Measurements from ENCODE around the gene YPEL5. TPM values are rescaled to one million over a fixed set of nuclear protein-coding genes. Genes with fewer than 3 reads are reported as not detected.
"Not testable (repeated sequence)": the region's sequence is repeated elsewhere in the genome, so short reads cannot be mapped to it uniquely, and the experiment has no call there.

Gene YPEL5
- polyA plus RNA-seq, 1 donor, result 75.3 TPM

GRCh38 chr2:30109856-30110255, 37.0 kb upstream of the YPEL5 start:
- WGBS (ENCODE audit: insufficient coverage, low lambda C conversion rate), result no CpG with 5 or more reads among the region's 6 CpGs

GRCh38 chr2:30110773-30111172, 36.0 kb upstream of the YPEL5 start:
- no peaks in the 10 kb centered on the region for H3K27me3 ChIP-seq (ENCODE audit: control insufficient read depth, insufficient read depth, low read length)
- no peaks in the 10 kb centered on the region for H3K4me1 ChIP-seq (ENCODE audit: control insufficient read depth, insufficient read depth, low read length)
- no peak overlapping the region for H3K27ac ChIP-seq (ENCODE audit: low read length)
- H3K36me3 ChIP-seq (ENCODE audit: control insufficient read depth, insufficient read depth, low read length), result no peaks in the 10 kb centered on the region
- DNase-seq, result no peak
- no peaks in the 10 kb centered on the region for H3K9me3 ChIP-seq (ENCODE audit: control insufficient read depth, low read depth, low read length)
- no peak overlapping the region for H3K4me3 ChIP-seq (ENCODE audit: low read length)
- 86% methylated on average over 2 of the region's 6 CpGs for WGBS (ENCODE audit: insufficient coverage, low lambda C conversion rate)

More at GRCh38 chr2:30109856-30110255, 37.0 kb upstream of the YPEL5 start:
- no peak for DNase-seq
- H3K27me3 ChIP-seq (ENCODE audit: control insufficient read depth, insufficient read depth, low read length), result no peaks in the 10 kb centered on the region
- no peaks in the 10 kb centered on the region for H3K9me3 ChIP-seq (ENCODE audit: control insufficient read depth, low read depth, low read length)
- H3K4me3 ChIP-seq (ENCODE audit: low read length), result no peak overlapping the region
- no peaks in the 10 kb centered on the region for H3K4me1 ChIP-seq (ENCODE audit: control insufficient read depth, insufficient read depth, low read length)
- H3K27ac ChIP-seq (ENCODE audit: low read length), result no peak overlapping the region
- no peaks in the 10 kb centered on the region for H3K36me3 ChIP-seq (ENCODE audit: control insufficient read depth, insufficient read depth, low read length)

- H3K27ac ChIP-seq (ENCODE audit: low read length); H3K4me1 ChIP-seq (ENCODE audit: control insufficient read depth, insufficient read depth, low read length); H3K36me3 ChIP-seq (ENCODE audit: control insufficient read depth, insufficient read depth, low read length); H3K27me3 ChIP-seq (ENCODE audit: control insufficient read depth, insufficient read depth, low read length); H3K4me3 ChIP-seq (ENCODE audit: low read length); DNase-seq; H3K9me3 ChIP-seq (ENCODE audit: control insufficient read depth, low read depth, low read length): not testable (repeated sequence)
- 88% methylated on average over 1 of the region's 19 CpGs for WGBS (ENCODE audit: insufficient coverage, low lambda C conversion rate)
Measured at GRCh38 chr2:30111186-30111585, 35.6 kb upstream of the YPEL5 start.

GRCh38 chr2:30112561-30112960, 34.2 kb upstream of the YPEL5 start:
- 94% methylated on average over 3 of the region's 10 CpGs for WGBS (ENCODE audit: insufficient coverage, low lambda C conversion rate)
- Histone ChIP-seq H3K27ac (ENCODE audit: low read length) (no peak overlapping the region), H3K4me1 (ENCODE audit: control insufficient read depth, insufficient read depth, low read length) (no peaks in the 10 kb centered on the region), H3K4me3 (ENCODE audit: low read length) (no peak overlapping the region), H3K36me3 (ENCODE audit: control insufficient read depth, insufficient read depth, low read length) (no peaks in the 10 kb centered on the region), H3K9me3 (ENCODE audit: control insufficient read depth, low read depth, low read length) (no peaks in the 10 kb centered on the region), H3K27me3 (ENCODE audit: control insufficient read depth, insufficient read depth, low read length) (peaks cover 3% of the 10 kb centered on the region)
- no peak for DNase-seq

GRCh38 chr2:30113617-30114293, 33.1 kb upstream of the YPEL5 start:
- DNase-seq, result no peak
- no peak overlapping the region for H3K27ac ChIP-seq (ENCODE audit: low read length)
- H3K27me3 ChIP-seq (ENCODE audit: control insufficient read depth, insufficient read depth, low read length), result peaks cover 3% of the 10 kb centered on the region
- WGBS (ENCODE audit: insufficient coverage, low lambda C conversion rate), result 100% methylated on average over 1 of the region's 5 CpGs
- H3K4me3 ChIP-seq (ENCODE audit: low read length), result no peak overlapping the region
- no peaks in the 10 kb centered on the region for H3K9me3 ChIP-seq (ENCODE audit: control insufficient read depth, low read depth, low read length)
- H3K4me1 ChIP-seq (ENCODE audit: control insufficient read depth, insufficient read depth, low read length), result no peaks in the 10 kb centered on the region
- H3K36me3 ChIP-seq (ENCODE audit: control insufficient read depth, insufficient read depth, low read length), result no peaks in the 10 kb centered on the region

- H3K36me3 ChIP-seq (ENCODE audit: control insufficient read depth, insufficient read depth, low read length), result no peaks in the 10 kb centered on the region
- 10% methylated on average over 2 of the region's 19 CpGs for WGBS (ENCODE audit: insufficient coverage, low lambda C conversion rate)
- DNase-seq, result peak; percentile 49 to 52
Measured at GRCh38 chr2:30115141-30115980, 31.4 kb upstream of the YPEL5 start.

GRCh38 chr2:30115981-30116285, 30.9 kb upstream of the YPEL5 start:
- H3K36me3 ChIP-seq (ENCODE audit: control insufficient read depth, insufficient read depth, low read length), result no peaks in the 10 kb centered on the region
- no peaks in the 10 kb centered on the region for H3K4me1 ChIP-seq (ENCODE audit: control insufficient read depth, insufficient read depth, low read length)
- H3K27me3 ChIP-seq (ENCODE audit: control insufficient read depth, insufficient read depth, low read length), result peaks cover 5% of the 10 kb centered on the region
- DNase-seq, result no peak
- no peak overlapping the region for H3K27ac ChIP-seq (ENCODE audit: low read length)
- WGBS (ENCODE audit: insufficient coverage, low lambda C conversion rate), result 93% methylated on average over 3 of the region's 5 CpGs
- H3K4me3 ChIP-seq (ENCODE audit: low read length), result no peak overlapping the region
- no peaks in the 10 kb centered on the region for H3K9me3 ChIP-seq (ENCODE audit: control insufficient read depth, low read depth, low read length)

More at GRCh38 chr2:30115141-30115980, 31.4 kb upstream of the YPEL5 start:
- no peak overlapping the region for H3K4me3 ChIP-seq (ENCODE audit: low read length)
- peaks cover 5% of the 10 kb centered on the region for H3K27me3 ChIP-seq (ENCODE audit: control insufficient read depth, insufficient read depth, low read length)
- H3K27ac ChIP-seq (ENCODE audit: low read length), result no peak overlapping the region
- H3K4me1 ChIP-seq (ENCODE audit: control insufficient read depth, insufficient read depth, low read length), result no peaks in the 10 kb centered on the region
- H3K9me3 ChIP-seq (ENCODE audit: control insufficient read depth, low read depth, low read length), result no peaks in the 10 kb centered on the region

GRCh38 chr2:30122362-30122761, 24.4 kb upstream of the YPEL5 start:
- DNase-seq, result no peak
- peaks cover 3% of the 10 kb centered on the region for H3K27me3 ChIP-seq (ENCODE audit: control insufficient read depth, insufficient read depth, low read length)
- H3K27ac ChIP-seq (ENCODE audit: low read length), result no peak overlapping the region
- H3K4me3 ChIP-seq (ENCODE audit: low read length), result no peak overlapping the region
- no CpG with 5 or more reads among the region's 3 CpGs for WGBS (ENCODE audit: insufficient coverage, low lambda C conversion rate)
- H3K36me3 ChIP-seq (ENCODE audit: control insufficient read depth, insufficient read depth, low read length), result no peaks in the 10 kb centered on the region
- H3K9me3 ChIP-seq (ENCODE audit: control insufficient read depth, low read depth, low read length), result no peaks in the 10 kb centered on the region
- no peaks in the 10 kb centered on the region for H3K4me1 ChIP-seq (ENCODE audit: control insufficient read depth, insufficient read depth, low read length)

GRCh38 chr2:30127016-30127893, 19.6 kb upstream of the YPEL5 start:
- Histone ChIP-seq H3K27ac (ENCODE audit: low read length) (no peak overlapping the region), H3K4me3 (ENCODE audit: low read length) (no peak overlapping the region), H3K9me3 (ENCODE audit: control insufficient read depth, low read depth, low read length) (no peaks in the 10 kb centered on the region), H3K4me1 (ENCODE audit: control insufficient read depth, insufficient read depth, low read length) (no peaks in the 10 kb centered on the region), H3K36me3 (ENCODE audit: control insufficient read depth, insufficient read depth, low read length) (no peaks in the 10 kb centered on the region), H3K27me3 (ENCODE audit: control insufficient read depth, insufficient read depth, low read length) (no peaks in the 10 kb centered on the region)
- 93% methylated on average over 3 of the region's 9 CpGs for WGBS (ENCODE audit: insufficient coverage, low lambda C conversion rate)
- no peak for DNase-seq

GRCh38 chr2:30134582-30134981, 12.2 kb upstream of the YPEL5 start:
- WGBS (ENCODE audit: insufficient coverage, low lambda C conversion rate), result 100% methylated on average over 1 of the region's 5 CpGs
- no peaks in the 10 kb centered on the region for H3K27me3 ChIP-seq (ENCODE audit: control insufficient read depth, insufficient read depth, low read length)
- no peaks in the 10 kb centered on the region for H3K9me3 ChIP-seq (ENCODE audit: control insufficient read depth, low read depth, low read length)
- H3K36me3 ChIP-seq (ENCODE audit: control insufficient read depth, insufficient read depth, low read length), result no peaks in the 10 kb centered on the region
- H3K4me1 ChIP-seq (ENCODE audit: control insufficient read depth, insufficient read depth, low read length), result no peaks in the 10 kb centered on the region
- DNase-seq, result no peak
- H3K4me3 ChIP-seq (ENCODE audit: low read length), result no peak overlapping the region
- H3K27ac ChIP-seq (ENCODE audit: low read length), result no peak overlapping the region

All from large intestine (tissue), 3 donors.